Esophagus squamous epithelium (tissue), 5 donors: Measurements from ENCODE around the gene GAMT. TPM values are rescaled to one million over a fixed set of nuclear protein-coding genes. Genes with fewer than 3 reads are reported as not detected.

Experiments used
- DNase-seq: peaks from one replicate; lab custom pipeline; 2025; lab: John Stamatoyannopoulos, UW
- H3K27ac ChIP-seq, 4 donors: fragments of 200-600 bp; sonication (generic); one replicate each; pipeline ENCODE4 v1.5.1; 2016 to 2019; ENCODE audit warnings: mild to moderate bottlenecking in 1 of 4
- H3K27me3 ChIP-seq, 4 donors: fragments of 200-600 bp; sonication (generic); 1 replicate in 3 of 4; 2 replicates in 1 of 4; pipeline versions ENCODE4 v1.5.1 to v1.6.0; 2017 to 2021; ENCODE audit warnings: antibody characterized with exemption in 1 of 4
- H3K36me3 ChIP-seq, 3 donors: fragments of 200-600 bp; sonication (generic); one replicate each; pipeline ENCODE4 v1.5.1; 2016 to 2019
- H3K4me1 ChIP-seq, 3 donors: fragments of 200-600 bp; sonication (generic); one replicate each; pipeline ENCODE4 v1.5.1; 2017 to 2019
- H3K4me3 ChIP-seq, 4 donors: fragments of 200-600 bp; sonication (generic); 1 replicate in 3 of 4; 2 replicates in 1 of 4; pipeline ENCODE4 v1.5.1; 2016 to 2019; ENCODE audit warnings: mild to moderate bottlenecking in 2 of 4, moderate library complexity in 1 of 4
- H3K9me3 ChIP-seq, 3 donors: fragments of 200-600 bp; sonication (generic); one replicate each; pipeline ENCODE4 v1.5.1; 2016 to 2019
- POLR2A ChIP-seq, 4 donors: fragments of 450-650 bp; IDR thresholded peaks; one replicate each; pipeline ENCODE4 v1.6.1; 2017; ENCODE audit warnings: antibody characterized with exemption in 4 of 4, mild to moderate bottlenecking in 4 of 4, moderate library complexity in 3 of 4
- WGBS, 2 donors: methylation state at CpG; one replicate each; pipeline ENCODE4 v1.1.5; 2018; 5-methylcytosine and 5-hydroxymethylcytosine counted together
- intact Hi-C: fragments of 100-400 bp; cut with DNase I; formaldehyde crosslinking; loops from one replicate; pipeline ENCODE4 v1.15.0; 2022
- total RNA-seq, 4 donors: library from RNA; depleted of rRNA; stranded (reverse); fragments of >200 nt; gene quantifications; one replicate each; pipeline ENCODE4 v1.1.0, GENCODE V29; 2016
- TF ChIP-seq, protein P1 (sequence below), 6 experiments: fragments of 450-650 bp in 4 of 6; fragments of 200-600 bp in 2 of 6; sonication (generic) in 2 of 6; IDR thresholded peaks; one replicate each; pipeline ENCODE4 v1.5.1; 2016 to 2019; ENCODE audit warnings: antibody characterized with exemption in 6 of 6, mild to moderate bottlenecking in 4 of 6, moderate library complexity in 4 of 6
- donor health status: DM: yes; HTN: yes; CAD: no.

Gene GAMT
- total RNA-seq, 4 donors from 2014 or later = 2.4 to 40.0 (median 13.1) TPM

DNA sequence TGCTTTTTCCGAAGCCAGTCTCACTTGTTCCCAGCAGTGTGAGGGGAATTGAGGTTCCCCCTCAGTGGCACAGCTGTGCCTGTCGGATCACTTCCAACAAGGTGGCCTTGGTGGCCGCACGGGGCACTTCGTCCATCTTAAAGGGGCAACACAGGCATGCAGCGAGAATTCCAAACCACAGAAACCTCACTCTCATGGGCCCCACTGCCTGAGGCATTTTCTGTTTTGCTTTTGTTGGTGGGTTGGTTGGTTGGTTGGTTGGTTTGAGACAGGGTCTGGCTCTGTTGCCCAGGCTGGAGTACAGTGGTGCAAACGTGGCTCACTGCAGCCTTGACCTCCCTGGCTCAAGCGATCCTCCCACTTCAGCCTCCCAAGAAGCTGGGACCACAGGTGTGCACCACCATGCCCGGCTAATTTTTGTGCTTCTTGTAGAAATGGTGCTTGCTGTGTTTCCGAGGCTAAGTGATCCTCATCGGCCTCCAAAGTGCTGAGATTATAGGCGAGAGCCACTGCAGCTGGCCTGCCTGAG, 21.3 kb downstream of the GAMT start:
- no peak overlapping the region for H3K27ac ChIP-seq
- no peaks in the 10 kb centered on the region for H3K27me3 ChIP-seq
- 64 to 69% methylated on average over 9 to 11 of the region's 12 CpGs for WGBS, 2 donors
- intact Hi-C loops = no loop called here
- no peak for DNase-seq
- H3K4me1 ChIP-seq = peaks cover 8 to 21% (median 9%) of the 10 kb centered on the region in 3 donors
- H3K4me3 ChIP-seq = no peak overlapping the region
- no peak for TF ChIP-seq POLR2A (IDR thresholded peaks at IDR 0.05)
- TF ChIP-seq, protein P1, sequence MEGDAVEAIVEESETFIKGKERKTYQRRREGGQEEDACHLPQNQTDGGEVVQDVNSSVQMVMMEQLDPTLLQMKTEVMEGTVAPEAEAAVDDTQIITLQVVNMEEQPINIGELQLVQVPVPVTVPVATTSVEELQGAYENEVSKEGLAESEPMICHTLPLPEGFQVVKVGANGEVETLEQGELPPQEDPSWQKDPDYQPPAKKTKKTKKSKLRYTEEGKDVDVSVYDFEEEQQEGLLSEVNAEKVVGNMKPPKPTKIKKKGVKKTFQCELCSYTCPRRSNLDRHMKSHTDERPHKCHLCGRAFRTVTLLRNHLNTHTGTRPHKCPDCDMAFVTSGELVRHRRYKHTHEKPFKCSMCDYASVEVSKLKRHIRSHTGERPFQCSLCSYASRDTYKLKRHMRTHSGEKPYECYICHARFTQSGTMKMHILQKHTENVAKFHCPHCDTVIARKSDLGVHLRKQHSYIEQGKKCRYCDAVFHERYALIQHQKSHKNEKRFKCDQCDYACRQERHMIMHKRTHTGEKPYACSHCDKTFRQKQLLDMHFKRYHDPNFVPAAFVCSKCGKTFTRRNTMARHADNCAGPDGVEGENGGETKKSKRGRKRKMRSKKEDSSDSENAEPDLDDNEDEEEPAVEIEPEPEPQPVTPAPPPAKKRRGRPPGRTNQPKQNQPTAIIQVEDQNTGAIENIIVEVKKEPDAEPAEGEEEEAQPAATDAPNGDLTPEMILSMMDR (IDR thresholded peaks at IDR 0.05) = no peak
- H3K36me3 ChIP-seq = peaks cover 0 to 19% (median 5%) of the 10 kb centered on the region in 3 donors
- H3K9me3 ChIP-seq = no peaks in the 10 kb centered on the region

DNA sequence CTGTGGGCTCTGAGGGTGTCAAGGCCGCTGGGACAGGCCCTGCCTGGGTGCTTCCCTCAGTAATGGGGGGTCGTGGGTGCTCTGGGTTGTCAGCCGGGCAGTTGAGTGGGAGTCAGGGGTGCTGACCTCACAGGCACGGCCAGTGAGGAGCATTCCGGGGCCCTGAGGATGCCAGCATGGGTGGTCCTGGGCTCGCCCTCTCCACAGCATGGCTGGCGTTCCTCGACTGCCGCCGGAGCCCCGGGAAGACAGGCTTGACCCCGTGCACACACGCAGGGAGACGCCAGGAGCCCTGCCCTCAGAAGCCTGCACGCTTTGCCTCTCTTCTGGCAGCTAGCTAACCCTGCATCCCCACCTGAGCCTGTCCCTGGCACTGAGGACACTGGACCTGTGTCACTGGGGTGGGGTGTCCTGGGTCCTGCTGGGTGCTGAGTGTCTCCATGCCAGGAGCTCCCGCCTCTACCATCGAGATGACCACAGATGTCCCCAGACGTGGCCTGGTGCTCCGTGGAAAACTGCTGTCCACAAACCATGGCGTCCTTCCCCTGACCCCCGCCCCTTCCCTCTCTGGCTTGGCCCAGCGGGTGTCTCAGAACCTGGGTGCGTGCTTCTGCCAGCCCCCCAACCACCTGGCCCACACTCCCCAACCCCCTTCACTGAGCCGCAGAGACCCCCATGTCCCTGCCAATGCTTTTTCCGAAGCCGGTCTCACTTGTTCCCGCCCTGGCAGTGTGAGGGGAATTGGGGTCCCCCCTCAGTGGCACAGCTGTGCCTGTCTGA, 22.0 kb downstream of the GAMT start:
- intact Hi-C loops = no loop called here
- no peak overlapping the region for H3K27ac ChIP-seq
- H3K27me3 ChIP-seq = no peaks in the 10 kb centered on the region
- TF ChIP-seq, protein P1 (IDR thresholded peaks at IDR 0.05) = no peak
- peaks cover 0 to 25% (median 5%) of the 10 kb centered on the region in 3 donors for H3K36me3 ChIP-seq
- DNase-seq = no peak
- peaks cover 2 to 14% (median 2%) of the 10 kb centered on the region in 3 donors for H3K4me1 ChIP-seq
- H3K4me3 ChIP-seq = no peak overlapping the region
- H3K9me3 ChIP-seq = no peaks in the 10 kb centered on the region
- 81 to 82% methylated on average over 10 to 16 of the region's 27 CpGs for WGBS, 2 donors

DNA sequence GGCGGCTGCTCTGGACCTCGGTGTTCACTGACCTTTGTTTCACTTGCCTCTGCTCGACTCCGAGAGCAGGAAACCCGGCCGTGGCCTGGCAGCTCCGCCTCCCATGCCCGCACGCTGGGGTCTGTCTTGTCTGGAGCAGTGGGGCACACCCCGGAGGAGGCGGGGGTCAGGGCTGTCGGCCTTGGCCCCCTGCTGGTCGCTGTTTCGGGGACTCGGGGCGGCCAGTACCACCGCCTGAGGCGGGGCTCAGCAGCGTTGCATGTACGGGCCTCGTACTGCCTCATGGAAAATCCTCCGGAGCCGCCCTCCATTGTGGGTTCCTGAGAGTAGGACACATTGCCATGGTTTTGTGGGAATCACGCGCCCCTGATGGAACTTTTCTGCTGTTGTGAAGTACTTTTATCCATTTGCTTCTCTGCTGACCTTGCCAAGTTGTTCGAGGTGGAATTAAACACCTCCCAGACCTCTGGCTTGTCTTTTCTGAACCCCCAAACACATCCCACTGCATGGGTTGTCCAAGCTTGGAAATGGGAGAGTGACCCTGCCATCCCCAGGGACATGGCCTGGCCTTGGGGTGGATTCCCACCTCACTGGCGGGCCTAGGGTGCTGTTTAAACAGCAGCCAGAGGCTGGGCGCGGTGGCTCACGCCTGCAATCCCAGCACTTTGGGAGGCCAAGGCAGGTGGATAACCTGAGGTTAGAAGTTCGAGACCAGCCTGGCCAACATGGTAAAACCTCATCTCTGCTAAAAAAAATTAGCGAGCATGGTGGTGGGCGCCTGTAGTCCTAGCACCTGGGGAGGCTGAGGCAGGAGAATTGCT, 23.2 kb downstream of the GAMT start:
- Histone ChIP-seq H3K9me3 (no peaks in the 10 kb centered on the region), H3K4me3 (no peak overlapping the region), H3K36me3 (peaks cover 0 to 37% (median 6%) of the 10 kb centered on the region in 3 donors), H3K27me3 (no peaks in the 10 kb centered on the region), H3K4me1 (peaks cover 0 to 18% (median 5%) of the 10 kb centered on the region in 3 donors), H3K27ac (no peak overlapping the region)
- intact Hi-C loops = no loop called here
- WGBS, 2 donors = 63 to 85% methylated on average over 5 to 10 of the region's 33 CpGs
- TF ChIP-seq, protein P1 (IDR thresholded peaks at IDR 0.05) = no peak
- no peak for TF ChIP-seq POLR2A (IDR thresholded peaks at IDR 0.05)
- no peak for DNase-seq

DNA sequence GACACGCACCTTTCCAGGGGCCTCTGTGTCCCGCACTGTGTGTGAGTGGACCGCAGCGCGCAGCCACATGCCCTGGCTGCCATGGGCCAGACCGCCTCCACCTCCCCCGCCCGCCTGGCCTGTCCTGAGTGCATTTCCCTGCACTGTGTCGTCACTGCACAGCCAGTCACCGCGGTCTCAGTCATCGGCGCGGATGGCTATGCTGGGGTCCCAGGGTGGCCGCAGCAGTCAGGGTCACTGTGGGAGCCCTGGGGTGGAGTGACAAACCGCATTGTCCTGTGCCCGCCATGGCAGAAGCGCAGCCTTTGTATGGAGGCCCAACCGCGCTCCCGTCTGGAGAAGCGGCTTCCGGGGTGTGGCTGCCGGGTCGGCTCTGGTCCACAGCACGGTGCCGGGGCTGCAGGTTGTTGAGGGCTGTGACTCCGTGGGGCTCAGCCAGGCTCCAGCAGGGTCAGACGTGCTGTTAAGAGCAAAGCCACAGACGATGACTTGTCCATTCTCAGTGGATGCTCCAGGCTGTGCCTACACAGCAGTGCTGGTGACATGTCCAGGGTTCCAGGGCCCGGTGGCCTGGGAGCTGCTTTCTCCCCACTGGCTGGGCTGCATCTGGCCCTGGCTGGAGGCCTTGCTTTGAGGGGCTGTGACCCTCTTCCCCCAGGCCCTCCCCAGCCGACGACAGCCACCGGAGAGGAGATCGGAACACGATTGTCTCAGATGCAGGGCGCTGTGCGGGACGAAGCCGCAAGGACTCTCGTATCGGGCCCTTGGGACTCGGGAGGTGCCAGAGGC, 24.0 kb downstream of the GAMT start:
- no peak overlapping the region for H3K4me3 ChIP-seq
- no peaks in the 10 kb centered on the region for H3K27me3 ChIP-seq
- no peak for TF ChIP-seq POLR2A (IDR thresholded peaks at IDR 0.05)
- TF ChIP-seq, protein P1 (IDR thresholded peaks at IDR 0.05) = no peak
- intact Hi-C loops = no loop called here
- 93 to 96% methylated on average over 3 to 10 of the region's 43 CpGs for WGBS, 2 donors
- H3K4me1 ChIP-seq = peaks cover 0 to 18% (median 9%) of the 10 kb centered on the region in 3 donors
- H3K9me3 ChIP-seq = no peaks in the 10 kb centered on the region
- no peak overlapping the region for H3K27ac ChIP-seq
- no peak for DNase-seq
- peaks cover 0 to 45% (median 8%) of the 10 kb centered on the region in 3 donors for H3K36me3 ChIP-seq
